Endometrial microvascular endothelial cells (primary cell): ENCODE results near the gene FRAS1. TPM values are rescaled to one million over a fixed set of nuclear protein-coding genes. Genes with fewer than 3 reads are reported as not detected.
"Not testable (repeated sequence)": the region's sequence is repeated elsewhere in the genome, so short reads cannot be mapped to it uniquely, and the experiment has no call there.

Experiments used
- in situ Hi-C: cut with HindIII; loops from 2 replicates; pipeline ENCODE4 v1.10.0; 2017; ENCODE audit warnings: low sequenced_read_pairs, low pct_unique_long_range_greater_than_20kb; ENCODE audit errors: inconsistent ontology term
- total RNA-seq: library from RNA; depleted of rRNA; stranded (reverse); fragments of >200 nt; gene quantifications from one replicate; pipeline ENCODE4 v1.2.3, GENCODE V29; 2015; ENCODE audit errors: inconsistent ontology term

The FRAS1 gene
- total RNA-seq, 1 donor from 2014 or later = 1.4 TPM

- in situ Hi-C loops = no loop called here
Observed at GRCh38 chr4:78149751-78150542, 92.8 kb downstream of the FRAS1 start.

- in situ Hi-C loops = no loop called here
Observed at GRCh38 chr4:78150543-78150864, 93.4 kb downstream of the FRAS1 start.

GRCh38 chr4:78152795-78153194, 95.7 kb downstream of the FRAS1 start:
- in situ Hi-C loops = no loop called here

GRCh38 chr4:78154972-78155590, 98.0 kb downstream of the FRAS1 start:
- in situ Hi-C loops = no loop called here

- in situ Hi-C loops = no loop called here
Observed at GRCh38 chr4:78155616-78156105, 98.5 kb downstream of the FRAS1 start.

GRCh38 chr4:78156520-78156919, 99.4 kb downstream of the FRAS1 start:
- in situ Hi-C loops = no loop called here

GRCh38 chr4:78162342-78162741, 105.2 kb downstream of the FRAS1 start:
- in situ Hi-C loops = no loop called here

- in situ Hi-C loops = no loop called here
Observed at GRCh38 chr4:78162821-78163220, 105.7 kb downstream of the FRAS1 start.

- in situ Hi-C loops = no loop called here
Observed at GRCh38 chr4:78165758-78166157, 108.6 kb downstream of the FRAS1 start.

GRCh38 chr4:78166622-78167021, 109.5 kb downstream of the FRAS1 start:
- in situ Hi-C loops = no loop called here

- in situ Hi-C loops = no loop called here
Observed at GRCh38 chr4:78167510-78167909, 110.4 kb downstream of the FRAS1 start.

- in situ Hi-C loops = no loop called here
Observed at GRCh38 chr4:78168029-78168428, 110.9 kb downstream of the FRAS1 start.

GRCh38 chr4:78169728-78170127, 112.6 kb downstream of the FRAS1 start:
- in situ Hi-C loops = no loop called here

GRCh38 chr4:78171482-78171881, 114.4 kb downstream of the FRAS1 start:
- in situ Hi-C loops = no loop called here

GRCh38 chr4:78174891-78175290, 117.8 kb downstream of the FRAS1 start:
- in situ Hi-C loops = no loop called here

- in situ Hi-C loops = no loop called here
Observed at GRCh38 chr4:78179196-78179595, 122.1 kb downstream of the FRAS1 start.

- in situ Hi-C loops = not testable (repeated sequence)
Observed at GRCh38 chr4:78181681-78182234, 124.6 kb downstream of the FRAS1 start.

GRCh38 chr4:78184584-78184983, 127.5 kb downstream of the FRAS1 start:
- in situ Hi-C loops = no loop called here

GRCh38 chr4:78185117-78185516, 128.0 kb downstream of the FRAS1 start:
- in situ Hi-C loops = no loop called here
